Panc1 (cell line): ENCODE data around the gene VAPB. TPM values are rescaled to one million over a fixed set of nuclear protein-coding genes. Genes with fewer than 3 reads are reported as not detected.

Source experiments
- ATAC-seq: fragments of 200-7000 bp; cut with Tn5 transposase; 2 replicates; pipeline ENCODE4 v1.9.1; 2020; ENCODE audit warnings: mild to moderate bottlenecking, moderate library complexity
- BruUV-seq: library from RNA; stranded (reverse); fragments of 400-500 nt; replicated peaks from 2 replicates; lab custom pipeline; 2021; lab: Mats Ljungman, UMichigan
- CTCF ChIA-PET: fragments of 300-600 bp; sonication (Branson Sonifier 250); formaldehyde crosslinking; loops from one replicate; lab custom pipeline; 2022; ENCODE audit warnings: antibody characterized with exemption; lab: Charles Lee
- POLR2A ChIA-PET: fragments of 300-600 bp; sonication (Branson Sonifier 250); formaldehyde crosslinking; loops from one replicate; lab custom pipeline; 2022; ENCODE audit warnings: antibody characterized with exemption; lab: Charles Lee
- DNase-seq: peaks from one replicate; pipeline ENCODE4 v3.0.0-alpha.2; 2010; ENCODE audit warnings: low read depth, low spot score
- H3K27ac ChIP-seq: 2 replicates; pipeline ENCODE4 v1.5.1; 2011; ENCODE audit warnings: mild to moderate bottlenecking, low read length, inconsistent platforms
- H3K27me3 ChIP-seq: fragments of 200-500 bp; sonication (Bioruptor generic); 2 replicates; pipeline ENCODE4 v1.6.0; 2014; ENCODE audit warnings: low read length, inconsistent platforms; ENCODE audit not compliant: control insufficient read depth, insufficient read depth
- H3K36me3 ChIP-seq: fragments of 200-500 bp; sonication (Bioruptor generic); 2 replicates; pipeline ENCODE4 v1.5.1; 2014; ENCODE audit warnings: inconsistent platforms, mild to moderate bottlenecking, low read length, moderate library complexity; ENCODE audit not compliant: control insufficient read depth, insufficient read depth
- H3K4me1 ChIP-seq: 2 replicates; pipeline ENCODE4 v1.5.1; 2011; ENCODE audit warnings: inconsistent platforms, mild to moderate bottlenecking, low read length, moderate library complexity; ENCODE audit not compliant: control insufficient read depth, insufficient read depth
- H3K4me3 ChIP-seq, 2 experiments: 2 replicates each; pipeline ENCODE4 v1.5.1; 2011 to 2012; ENCODE audit warnings: low read depth in 2 of 2, low read length in 2 of 2, mild to moderate bottlenecking in 2 of 2, inconsistent platforms in 1 of 2, moderate library complexity in 1 of 2
- H3K9me3 ChIP-seq: fragments of 200-500 bp; sonication (Bioruptor generic); 2 replicates; pipeline ENCODE4 v1.5.1; 2014; ENCODE audit warnings: low read depth, mild to moderate bottlenecking, inconsistent platforms, low read length, moderate library complexity; ENCODE audit not compliant: control insufficient read depth, insufficient read depth
- CTCF ChIP-seq: fragments of 450-650 bp; IDR thresholded peaks from 2 replicates; pipeline ENCODE4 v1.5.1; 2017; ENCODE audit warnings: mild to moderate bottlenecking
- POLR2AphosphoS5 ChIP-seq: IDR thresholded peaks from 2 replicates; pipeline ENCODE4 v1.6.1; 2012; ENCODE audit warnings: mild to moderate bottlenecking, low read depth, low read length, moderate library complexity
- REST ChIP-seq, 2 experiments: IDR thresholded peaks; 2 replicates each; pipeline ENCODE4 v1.6.1; 2011 to 2012; ENCODE audit warnings: low read depth in 2 of 2, control low read depth in 1 of 2, low read length in 1 of 2, mild to moderate bottlenecking in 1 of 2, moderate library complexity in 1 of 2; ENCODE audit not compliant: insufficient read depth in 1 of 2
- SIN3A ChIP-seq: IDR thresholded peaks from 2 replicates; pipeline ENCODE4 v1.6.1; 2012; ENCODE audit warnings: low read depth, mild to moderate bottlenecking, low read length, moderate library complexity, borderline replicate concordance; ENCODE audit not compliant: insufficient read depth
- TCF7L2 ChIP-seq: IDR thresholded peaks from 2 replicates; pipeline ENCODE4 v1.6.1; 2011; ENCODE audit warnings: mild to moderate bottlenecking, low read depth, low read length, inconsistent platforms
- in situ Hi-C: cut with HindIII; loops from 2 replicates; pipeline ENCODE4 v1.10.0; 2016; ENCODE audit warnings: low sequenced_read_pairs, low pct_unique_long_range_greater_than_20kb
- intact Hi-C: fragments of 100-400 bp; cut with micrococcal nuclease; formaldehyde crosslinking; loops from one replicate; pipeline ENCODE4 v1.10.0; 2022; ENCODE audit not compliant: unreplicated experiment
- total RNA-seq: library from RNA; stranded (reverse); gene quantifications from one replicate; pipeline ENCODE4 v1.2.1, GENCODE V29; 2021; ENCODE audit not compliant: unreplicated experiment

Gene VAPB
- total RNA-seq, 1 experiment from 2014 or later, result 50.9 TPM

- Histone ChIP-seq H3K4me3 (no peak overlapping the region), H3K9me3 (peaks cover 4% of the 10 kb centered on the region; the same call in 1 of the 2 replicates), H3K36me3 (no peaks in the 10 kb centered on the region), H3K4me1 (no peaks in the 10 kb centered on the region), H3K27me3 (no peaks in the 10 kb centered on the region), H3K27ac (no peak overlapping the region)
- TF ChIP-seq POLR2AphosphoS5 (no peak), CTCF (no peak), TCF7L2 (no peak), REST (IDR thresholded peaks at IDR 0.05; ENCODE audit: insufficient read depth in 1 of 2, low read depth in 2 of 2, low read length in 1 of 2) (no peak), SIN3A (no peak)
- ATAC-seq (no peak), DNase-seq (no peak)
- intact Hi-C loops, result no loop called here
- ChIA-PET CTCF (interaction anchor here (0.6 kb wide), 1 partner anchor 160 kb away, joined by 7 read pairs; no protein-coding TSS in a partner anchor), POLR2A (no interaction called here)
- in situ Hi-C loops, result no loop called here
- BruUV-seq, result no TSS peak
Observed at GRCh38 chr20:58458342-58459057, 69.5 kb downstream of the VAPB start.

- ChIA-PET POLR2A (no interaction called here), CTCF (interaction anchor here (0.6 kb wide), 1 partner anchor 160 kb away, joined by 7 read pairs; no protein-coding TSS in a partner anchor)
- no peak overlapping the region for H3K27ac ChIP-seq
- H3K4me1 ChIP-seq, result no peaks in the 10 kb centered on the region
- no TSS peak for BruUV-seq
- intact Hi-C loops (no loop called here), in situ Hi-C loops (no loop called here)
- H3K27me3 ChIP-seq, result no peaks in the 10 kb centered on the region
- no peak overlapping the region for H3K4me3 ChIP-seq
- no peak for TF ChIP-seq REST (IDR thresholded peaks at IDR 0.05; ENCODE audit: insufficient read depth in 1 of 2, low read depth in 2 of 2, low read length in 1 of 2)
- TF ChIP-seq CTCF, result no peak
- TF ChIP-seq SIN3A, result no peak
- TF ChIP-seq POLR2AphosphoS5, result no peak
- no peak for TF ChIP-seq TCF7L2
- peaks cover 4% of the 10 kb centered on the region; the same call in 1 of the 2 replicates for H3K9me3 ChIP-seq
- ATAC-seq (no peak), DNase-seq (no peak)
- no peaks in the 10 kb centered on the region for H3K36me3 ChIP-seq
Observed at GRCh38 chr20:58459058-58459750, 70.2 kb downstream of the VAPB start.
